ENCODE results near the gene RPL7A. TPM values are rescaled to one million over a fixed set of nuclear protein-coding genes. Genes with fewer than 3 reads are reported as not detected.

The RPL7A gene
- total and polyA plus RNA-seq, 2 of the 13 experiments (the other 11 are each of a cell fraction or from before 2014, with no cell fraction given), result 2,401 to 2,938 TPM

- TF ChIP-seq THRA (CRISPR knock-in tag; IDR thresholded peaks at IDR 0.05; ENCODE audit: borderline replicate concordance), result peak; percentile 77
- TF ChIP-seq TFDP2 (CRISPR knock-in tag; IDR thresholded peaks at IDR 0.05), result peak; percentile 83
- peak; percentile 84; the same call in 1 of the 2 replicates for TF ChIP-seq ZNF670 (CRISPR knock-in tag; IDR thresholded peaks at IDR 0.05; ENCODE audit: borderline replicate concordance)
- peak; percentile 79 for TF ChIP-seq ZNF772 (CRISPR knock-in tag; IDR thresholded peaks at IDR 0.05)
- TF ChIP-seq PAWR (CRISPR knock-in tag; IDR thresholded peaks at IDR 0.05; ENCODE audit: borderline replicate concordance), result no peak
- no peak for TF ChIP-seq ONECUT2 (CRISPR knock-in tag; IDR thresholded peaks at IDR 0.05)
- peak; percentile 94 for TF ChIP-seq ZNF639 (CRISPR knock-in tag; conservative IDR thresholded peaks at IDR 0.05)
- TF ChIP-seq GZF1 (CRISPR knock-in tag; IDR thresholded peaks at IDR 0.05), result peak; percentile 67; the same call in 1 of the 2 replicates
- TF ChIP-seq HDAC2 (CRISPR knock-in tag; IDR thresholded peaks at IDR 0.05), result peak; percentile 90
- no peak for TF ChIP-seq CCAR2 (optimal IDR thresholded peaks at IDR 0.05; ENCODE audit: low read depth, low read length)
- TF ChIP-seq NCOA2 (CRISPR knock-in tag; IDR thresholded peaks at IDR 0.05), result peak; percentile 59; the same call in 1 of the 2 replicates
- TF ChIP-seq UBTF (CRISPR knock-in tag; IDR thresholded peaks at IDR 0.05), result peak; percentile 68
- TF ChIP-seq KDM4B (CRISPR knock-in tag; IDR thresholded peaks at IDR 0.05), result no peak; the same call in 1 of the 2 replicates
- no peak for TF ChIP-seq SUZ12 (IDR thresholded peaks at IDR 0.05; ENCODE audit: low read depth, low read length)
- 0 out of 2 replicates have a peak, but pooled peaks have one; percentile 62 for TF ChIP-seq ZNF20 (CRISPR knock-in tag; IDR thresholded peaks at IDR 0.05)
- TF ChIP-seq ZBTB14 (CRISPR knock-in tag; IDR thresholded peaks at IDR 0.05), result peak; percentile 76
- TF ChIP-seq STAT5B (CRISPR knock-in tag; IDR thresholded peaks at IDR 0.05), result no peak
- no peak for TF ChIP-seq NR2F1 (CRISPR knock-in tag; IDR thresholded peaks at IDR 0.05)
- peak; percentile 93 for TF ChIP-seq GABPA (IDR thresholded peaks at IDR 0.05; ENCODE audit: low read depth, low read length)
- peak; percentile 92 for TF ChIP-seq GABPA (CRISPR knock-in tag; IDR thresholded peaks at IDR 0.05; ENCODE audit: low read depth)
- TF ChIP-seq GTF2F1 (IDR thresholded peaks at IDR 0.05; ENCODE audit: low read length), result no peak
- TF ChIP-seq CAMTA2 (CRISPR knock-in tag; IDR thresholded peaks at IDR 0.05; ENCODE audit: borderline replicate concordance), result peak; percentile 73; the same call in 1 of the 2 replicates
- TF ChIP-seq NCOR1 (IDR thresholded peaks at IDR 0.05; ENCODE audit: borderline replicate concordance, low read length), result no peak
These were observed 11.8 kb upstream of the RPL7A start, which contains the start of gene SURF6 (continued) for GRCh38 chr9:133335924-133336811.

Data from HepG2 (cell line).